ENCODE results near the gene MRPS26.

GRCh38 chr20:3047486-3048419, 1.9 kb downstream of the MRPS26 start:
- TF ChIP-seq CTCF (IDR thresholded peaks at IDR 0.05) (no peak), MAX (CRISPR knock-in tag; IDR thresholded peaks at IDR 0.05) (no peak), EMX1 (CRISPR knock-in tag; IDR thresholded peaks at IDR 0.05) (no peak)

Measured in WTC11 (cell line).